ENCODE measurements around the gene POU6F2.
A peak's percentile ranks its signal among the peaks of the same experiment; 100 is the strongest.

The POU6F2 gene

DNA sequence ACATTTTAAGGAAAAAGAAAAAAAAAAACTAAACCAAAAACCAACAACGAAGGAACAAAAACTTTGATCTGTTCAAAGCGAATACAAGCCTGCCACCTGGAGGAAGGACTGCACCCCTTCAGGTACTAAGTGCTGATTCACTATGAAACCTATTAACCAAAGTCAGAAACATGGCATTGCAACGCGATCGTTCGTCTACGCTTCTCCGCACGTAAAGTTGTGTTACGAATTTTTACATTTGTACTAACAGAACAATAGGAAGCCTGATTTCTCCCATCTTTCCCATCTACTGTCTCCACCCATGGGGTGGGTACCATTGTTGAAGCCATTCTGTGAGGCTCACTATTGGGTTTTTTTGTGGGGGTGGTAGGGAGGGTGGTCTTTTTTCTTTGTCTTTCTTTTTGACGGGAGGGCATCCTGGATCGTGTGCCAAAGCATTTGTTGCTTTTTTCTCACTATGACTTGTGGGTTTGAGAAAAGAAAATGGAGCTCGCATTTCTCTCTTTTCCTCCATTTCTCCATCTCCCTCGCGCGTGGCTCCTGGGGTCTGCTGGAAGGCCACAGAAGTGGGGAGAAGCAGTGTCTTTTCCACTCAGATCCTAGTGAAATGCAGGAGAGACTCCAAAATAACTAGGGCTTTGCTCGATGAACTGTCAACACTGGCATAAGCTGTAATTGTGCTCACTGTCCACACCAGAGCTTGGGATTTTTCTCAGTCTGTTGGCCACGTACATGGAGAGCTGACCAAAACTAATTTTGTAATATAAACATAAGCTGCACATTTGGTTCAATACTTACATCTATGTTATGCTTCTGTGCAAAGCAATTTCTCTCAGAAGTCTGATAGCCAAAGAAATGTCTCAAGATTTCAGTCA, 487.6 kb downstream of the POU6F2 start:
- ATAC-seq (ENCODE audit: low read depth) = peak; percentile 93
- Histone ChIP-seq H3K27me3 (ENCODE audit: insufficient read depth, poor library complexity, severe bottlenecking) (peaks cover 9% of the 10 kb centered on the region), H3K36me3 (ENCODE audit: low read depth) (no peaks in the 10 kb centered on the region), H3K9me3 (ENCODE audit: severe bottlenecking) (no peaks in the 10 kb centered on the region), H3K4me1 (ENCODE audit: insufficient read depth, poor library complexity, severe bottlenecking) (no peaks in the 10 kb centered on the region), H3K4me3 (ENCODE audit: severe bottlenecking) (no peak overlapping the region), H3K27ac (ENCODE audit: poor library complexity, severe bottlenecking) (no peak overlapping the region)
- TF ChIP-seq, protein P1, sequence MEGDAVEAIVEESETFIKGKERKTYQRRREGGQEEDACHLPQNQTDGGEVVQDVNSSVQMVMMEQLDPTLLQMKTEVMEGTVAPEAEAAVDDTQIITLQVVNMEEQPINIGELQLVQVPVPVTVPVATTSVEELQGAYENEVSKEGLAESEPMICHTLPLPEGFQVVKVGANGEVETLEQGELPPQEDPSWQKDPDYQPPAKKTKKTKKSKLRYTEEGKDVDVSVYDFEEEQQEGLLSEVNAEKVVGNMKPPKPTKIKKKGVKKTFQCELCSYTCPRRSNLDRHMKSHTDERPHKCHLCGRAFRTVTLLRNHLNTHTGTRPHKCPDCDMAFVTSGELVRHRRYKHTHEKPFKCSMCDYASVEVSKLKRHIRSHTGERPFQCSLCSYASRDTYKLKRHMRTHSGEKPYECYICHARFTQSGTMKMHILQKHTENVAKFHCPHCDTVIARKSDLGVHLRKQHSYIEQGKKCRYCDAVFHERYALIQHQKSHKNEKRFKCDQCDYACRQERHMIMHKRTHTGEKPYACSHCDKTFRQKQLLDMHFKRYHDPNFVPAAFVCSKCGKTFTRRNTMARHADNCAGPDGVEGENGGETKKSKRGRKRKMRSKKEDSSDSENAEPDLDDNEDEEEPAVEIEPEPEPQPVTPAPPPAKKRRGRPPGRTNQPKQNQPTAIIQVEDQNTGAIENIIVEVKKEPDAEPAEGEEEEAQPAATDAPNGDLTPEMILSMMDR (IDR thresholded peaks at IDR 0.05; ENCODE audit: poor library complexity, severe bottlenecking) = peak; percentile 92
- DNase-seq (ENCODE audit: low spot score) = no peak

DNA sequence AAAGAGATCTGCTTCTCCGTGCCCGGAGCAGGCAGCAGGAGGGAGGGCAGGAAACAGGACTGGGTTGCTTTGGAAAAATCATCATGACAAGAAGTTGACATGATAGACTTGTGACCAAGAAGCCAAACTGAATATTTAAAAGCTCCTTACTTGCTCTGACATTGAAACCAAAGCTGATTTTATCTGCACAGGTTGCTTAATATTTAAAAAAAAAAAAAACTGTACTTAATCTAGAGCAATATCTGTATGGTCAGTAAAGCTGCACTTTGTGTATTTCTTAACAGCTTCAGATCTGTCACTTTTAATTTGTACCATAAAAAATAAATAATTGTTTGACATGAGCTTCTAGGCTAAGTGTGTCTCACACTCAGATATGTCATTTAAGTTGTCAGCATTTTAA, 490.6 kb downstream of the POU6F2 start:
- DNase-seq (ENCODE audit: low spot score) (no peak), ATAC-seq (ENCODE audit: low read depth) (no peak)
- Histone ChIP-seq H3K4me3 (ENCODE audit: severe bottlenecking) (no peak overlapping the region), H3K36me3 (ENCODE audit: low read depth) (no peaks in the 10 kb centered on the region), H3K27ac (ENCODE audit: poor library complexity, severe bottlenecking) (no peak overlapping the region), H3K9me3 (ENCODE audit: severe bottlenecking) (no peaks in the 10 kb centered on the region), H3K4me1 (ENCODE audit: insufficient read depth, poor library complexity, severe bottlenecking) (no peaks in the 10 kb centered on the region), H3K27me3 (ENCODE audit: insufficient read depth, poor library complexity, severe bottlenecking) (no peaks in the 10 kb centered on the region)
- TF ChIP-seq, protein P1 (IDR thresholded peaks at IDR 0.05; ENCODE audit: poor library complexity, severe bottlenecking) = no peak

DNA sequence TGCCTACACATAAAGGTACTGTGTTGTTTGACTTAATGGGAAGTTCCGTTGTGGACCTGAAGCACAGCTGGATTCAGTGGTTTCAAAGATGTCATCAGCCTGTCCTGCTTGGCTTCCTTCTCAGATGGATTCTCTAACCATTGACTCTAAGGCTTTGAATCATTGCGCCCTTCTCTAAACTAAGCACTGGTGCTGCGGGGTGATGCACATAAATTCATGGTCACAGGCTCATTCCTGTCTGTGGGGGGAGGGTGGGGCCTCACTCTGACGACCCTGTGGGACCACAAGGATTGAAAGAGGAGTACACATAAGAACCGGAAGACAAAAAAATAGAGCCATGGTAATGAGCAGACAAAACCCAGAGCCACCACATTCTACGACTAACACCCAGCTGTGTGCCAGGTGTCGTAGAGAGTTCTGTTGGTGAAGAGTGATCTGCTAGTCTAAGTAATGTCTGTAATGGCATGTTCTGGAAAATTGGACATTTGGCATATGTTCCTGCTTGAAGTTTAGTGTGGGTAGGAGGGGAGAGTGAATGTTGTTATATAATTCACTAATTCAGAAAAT, 491.2 kb downstream of the POU6F2 start:
- H3K4me1 ChIP-seq (ENCODE audit: insufficient read depth, poor library complexity, severe bottlenecking) = no peaks in the 10 kb centered on the region
- no peak overlapping the region for H3K27ac ChIP-seq (ENCODE audit: poor library complexity, severe bottlenecking)
- TF ChIP-seq, protein P1 (IDR thresholded peaks at IDR 0.05; ENCODE audit: poor library complexity, severe bottlenecking) = no peak
- H3K9me3 ChIP-seq (ENCODE audit: severe bottlenecking) = no peaks in the 10 kb centered on the region
- no peaks in the 10 kb centered on the region for H3K36me3 ChIP-seq (ENCODE audit: low read depth)
- ATAC-seq (ENCODE audit: low read depth) (no peak), DNase-seq (ENCODE audit: low spot score) (no peak)
- no peak overlapping the region for H3K4me3 ChIP-seq (ENCODE audit: severe bottlenecking)
- H3K27me3 ChIP-seq (ENCODE audit: insufficient read depth, poor library complexity, severe bottlenecking) = no peaks in the 10 kb centered on the region

DNA sequence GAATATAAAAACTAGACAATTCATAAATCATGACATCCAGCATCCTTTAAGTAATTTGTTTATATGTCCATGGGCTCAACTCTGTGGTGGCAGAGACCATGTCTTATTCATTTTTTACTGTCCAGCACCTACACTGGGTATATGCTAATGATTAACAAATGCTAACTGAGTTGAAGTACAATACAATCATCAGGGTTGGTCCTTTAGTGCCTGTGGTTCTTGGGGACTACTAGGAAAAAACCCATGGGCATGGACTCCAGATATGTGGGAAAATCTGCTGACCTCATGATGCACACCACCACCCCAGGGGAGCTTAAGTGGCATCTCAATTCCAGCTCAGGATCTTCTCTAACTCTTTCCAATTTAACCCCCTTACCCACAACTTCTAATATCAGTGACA, 503.2 kb downstream of the POU6F2 start:
- TF ChIP-seq, protein P1 (IDR thresholded peaks at IDR 0.05; ENCODE audit: poor library complexity, severe bottlenecking) = no peak
- ATAC-seq (ENCODE audit: low read depth) = no peak

More for the DNA sequence above, 503.2 kb downstream of the POU6F2 start:
- H3K27me3 ChIP-seq (ENCODE audit: insufficient read depth, poor library complexity, severe bottlenecking) = no peaks in the 10 kb centered on the region
- no peak for DNase-seq (ENCODE audit: low spot score)
- H3K4me1 ChIP-seq (ENCODE audit: insufficient read depth, poor library complexity, severe bottlenecking) = no peaks in the 10 kb centered on the region
- no peak overlapping the region for H3K27ac ChIP-seq (ENCODE audit: poor library complexity, severe bottlenecking)
- no peak overlapping the region for H3K4me3 ChIP-seq (ENCODE audit: severe bottlenecking)
- H3K9me3 ChIP-seq (ENCODE audit: severe bottlenecking) = no peaks in the 10 kb centered on the region
- H3K36me3 ChIP-seq (ENCODE audit: low read depth) = no peaks in the 10 kb centered on the region

All from RWPE2 (cell line).